ENCODE measurements around the gene C11orf91.

DNA sequence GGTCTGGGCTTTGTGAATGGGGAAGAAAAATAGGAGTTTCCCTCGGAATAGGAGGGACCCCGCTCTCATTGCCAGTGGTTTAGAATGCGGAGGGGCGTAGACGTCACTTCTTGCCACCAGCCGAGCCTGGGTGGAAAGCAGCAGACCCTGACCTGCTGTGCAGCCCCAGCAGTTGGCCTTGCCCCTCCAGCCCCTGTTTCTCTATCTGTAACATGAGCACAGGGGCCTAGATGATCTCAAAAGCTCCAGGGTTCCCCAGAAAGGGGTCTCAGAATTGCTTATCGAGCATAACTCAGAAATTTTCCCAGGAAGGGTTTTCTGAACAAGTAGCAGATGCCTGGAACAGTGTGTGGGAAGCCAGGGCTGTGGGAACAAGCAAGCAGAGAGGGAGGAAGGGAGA is 43.9 kb downstream of the C11orf91 start:
- TF ChIP-seq, protein P1, sequence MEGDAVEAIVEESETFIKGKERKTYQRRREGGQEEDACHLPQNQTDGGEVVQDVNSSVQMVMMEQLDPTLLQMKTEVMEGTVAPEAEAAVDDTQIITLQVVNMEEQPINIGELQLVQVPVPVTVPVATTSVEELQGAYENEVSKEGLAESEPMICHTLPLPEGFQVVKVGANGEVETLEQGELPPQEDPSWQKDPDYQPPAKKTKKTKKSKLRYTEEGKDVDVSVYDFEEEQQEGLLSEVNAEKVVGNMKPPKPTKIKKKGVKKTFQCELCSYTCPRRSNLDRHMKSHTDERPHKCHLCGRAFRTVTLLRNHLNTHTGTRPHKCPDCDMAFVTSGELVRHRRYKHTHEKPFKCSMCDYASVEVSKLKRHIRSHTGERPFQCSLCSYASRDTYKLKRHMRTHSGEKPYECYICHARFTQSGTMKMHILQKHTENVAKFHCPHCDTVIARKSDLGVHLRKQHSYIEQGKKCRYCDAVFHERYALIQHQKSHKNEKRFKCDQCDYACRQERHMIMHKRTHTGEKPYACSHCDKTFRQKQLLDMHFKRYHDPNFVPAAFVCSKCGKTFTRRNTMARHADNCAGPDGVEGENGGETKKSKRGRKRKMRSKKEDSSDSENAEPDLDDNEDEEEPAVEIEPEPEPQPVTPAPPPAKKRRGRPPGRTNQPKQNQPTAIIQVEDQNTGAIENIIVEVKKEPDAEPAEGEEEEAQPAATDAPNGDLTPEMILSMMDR (IDR thresholded peaks at IDR 0.05) = no peak
- no peak for TF ChIP-seq POLR2AphosphoS5 (IDR thresholded peaks at IDR 0.05)

All from breast epithelium (tissue), 3 donors.